H1 (cell line): Measurements from ENCODE around the gene ABCG1. TPM values are rescaled to one million over a fixed set of nuclear protein-coding genes. Genes with fewer than 3 reads are reported as not detected.
A peak's percentile ranks its signal among the peaks of the same experiment; 100 is the strongest.

Experiments
- CTCF ChIA-PET: fragments of 300-600 bp; sonication (Branson Sonifier 250); formaldehyde crosslinking; loops from one replicate; lab custom pipeline; 2021; ENCODE audit not compliant: partially characterized antibody; lab: Charles Lee
- POLR2A ChIA-PET: fragments of 300-600 bp; sonication (Branson Sonifier 250); formaldehyde crosslinking; loops from one replicate; lab custom pipeline; 2021; ENCODE audit warnings: inconsistent platforms; ENCODE audit not compliant: partially characterized antibody; lab: Charles Lee
- DNase-seq, 2 experiments: peaks; one replicate each; pipeline versions ENCODE4 v3.0.0 to v3.0.0-alpha.2; 2010 to 2022; ENCODE audit warnings: low spot score in 2 of 2, low read depth in 1 of 2, mixed read lengths in 1 of 2
- FAIRE-seq: peaks from 2 replicates; lab custom pipeline; 2011; peaks lifted over from hg19 to GRCh38; lab: Jason Lieb, UNC
- H2AFZ ChIP-seq: 2 replicates; pipeline ENCODE4 v1.8.1; 2012; ENCODE audit warnings: low read length, inconsistent platforms
- H2AK5ac ChIP-seq: 2 replicates; pipeline ENCODE4 v1.6.1; 2013; ENCODE audit warnings: low read depth, low read length
- H2BK120ac ChIP-seq: replicated peaks from 2 replicates; pipeline ENCODE3; 2013; ENCODE audit warnings: low read depth, low read length, inconsistent platforms
- H2BK12ac ChIP-seq: 2 replicates; pipeline ENCODE4 v1.6.1; 2013; ENCODE audit warnings: low read depth, low read length
- H2BK15ac ChIP-seq: 2 replicates; pipeline ENCODE4 v1.6.1; 2013; ENCODE audit warnings: low read length
- H2BK20ac ChIP-seq: 2 replicates; pipeline ENCODE4 v1.6.1; 2013; ENCODE audit warnings: low read length
- H2BK5ac ChIP-seq: 2 replicates; pipeline ENCODE4 v1.6.1; 2013; ENCODE audit warnings: low read depth, low read length
- H3K14ac ChIP-seq: 2 replicates; pipeline ENCODE4 v1.6.1; 2013; ENCODE audit warnings: inconsistent platforms; ENCODE audit not compliant: insufficient read length
- H3K18ac ChIP-seq: 2 replicates; pipeline ENCODE4 v1.6.1; 2013; ENCODE audit warnings: low read length; ENCODE audit errors: extremely low read depth
- H3K23ac ChIP-seq: 2 replicates; pipeline ENCODE4 v1.6.1; 2013; ENCODE audit warnings: inconsistent platforms; ENCODE audit not compliant: insufficient read length
- H3K23me2 ChIP-seq: 2 replicates; pipeline ENCODE4 v1.6.1; 2013; ENCODE audit warnings: low read depth, low read length
- H3K27ac ChIP-seq: 2 replicates; pipeline ENCODE4 v1.6.1; 2011; ENCODE audit warnings: low read depth, low read length, inconsistent platforms
- H3K27me3 ChIP-seq, 4 experiments: replicated peaks in 1 of 4; 1 replicate in 1 of 4; 2 replicates in 3 of 4; pipeline versions ENCODE4 v1.6.1 to v1.8.1; 2011 to 2013; ENCODE audit warnings: low read length in 3 of 4, mild to moderate bottlenecking in 3 of 4, inconsistent platforms in 2 of 4, mixed read lengths in 2 of 4, moderate library complexity in 1 of 4; ENCODE audit not compliant: control insufficient read depth in 3 of 4, insufficient read depth in 3 of 4; ENCODE audit errors: extremely low read depth in 1 of 4
- H3K36me3 ChIP-seq, 4 experiments: 2 replicates each; pipeline versions ENCODE4 v1.6.1 to v1.8.1; 2011 to 2013; ENCODE audit warnings: mild to moderate bottlenecking in 4 of 4, low read length in 3 of 4, moderate library complexity in 2 of 4, control low read depth in 1 of 4, inconsistent platforms in 1 of 4; ENCODE audit not compliant: insufficient read depth in 4 of 4, control insufficient read depth in 2 of 4
- H3K4ac ChIP-seq: replicated peaks from 2 replicates; pipeline ENCODE3; 2013; ENCODE audit warnings: low read length, low read depth, mixed read lengths, inconsistent platforms; ENCODE audit not compliant: insufficient read length
- H3K4me1 ChIP-seq, 4 experiments: replicated peaks in 1 of 4; 1 replicate in 1 of 4; 2 replicates in 3 of 4; pipeline versions ENCODE4 v1.6.1 to v1.8.1; 2011 to 2013; ENCODE audit warnings: low read length in 3 of 4, inconsistent platforms in 2 of 4, mixed read lengths in 1 of 4; ENCODE audit not compliant: insufficient read depth in 4 of 4, control insufficient read depth in 3 of 4
- H3K4me2 ChIP-seq, 2 experiments: 2 replicates each; pipeline versions ENCODE4 v1.6.1 to v1.8.1; 2011 to 2013; ENCODE audit warnings: low read depth in 2 of 2, low read length in 2 of 2, control low read depth in 1 of 2, inconsistent platforms in 1 of 2, mild to moderate bottlenecking in 1 of 2; ENCODE audit not compliant: insufficient read depth in 1 of 2
- H3K4me3 ChIP-seq, 4 experiments: fragments of 200-600, 300-600 bp in 1 of 4; sonication (generic), shearing (Covaris generic), sonication (Bioruptor Twin) in 1 of 4; 2 replicates each; pipeline versions ENCODE4 v1.5.1 to v1.8.1; 2011 to 2016; ENCODE audit warnings: low read length in 4 of 4, low read depth in 3 of 4, control low read depth in 2 of 4, inconsistent platforms in 2 of 4, mild to moderate bottlenecking in 2 of 4, mixed read lengths in 1 of 4, moderate library complexity in 1 of 4; ENCODE audit not compliant: insufficient read depth in 2 of 4; ENCODE audit errors: extremely low read depth in 1 of 4
- H3K56ac ChIP-seq: replicated peaks from 2 replicates; pipeline ENCODE3; 2013; ENCODE audit warnings: low read depth, mild to moderate bottlenecking, mixed read lengths, low read length, inconsistent platforms; ENCODE audit not compliant: insufficient read length
- H3K79me1 ChIP-seq: 2 replicates; pipeline ENCODE4 v1.6.1; 2013; ENCODE audit warnings: low read depth, low read length, control low read depth
- H3K79me2 ChIP-seq, 2 experiments: 2 replicates each; pipeline versions ENCODE4 v1.6.1 to v1.8.1; 2012 to 2013; ENCODE audit warnings: low read length in 2 of 2, mild to moderate bottlenecking in 2 of 2, inconsistent platforms in 1 of 2; ENCODE audit not compliant: insufficient read depth in 2 of 2, control insufficient read depth in 1 of 2
- H3K9ac ChIP-seq, 4 experiments: replicated peaks in 1 of 4; 1 replicate in 1 of 4; 2 replicates in 3 of 4; pipeline versions ENCODE4 v1.6.1 to v1.8.1; 2011 to 2013; ENCODE audit warnings: low read depth in 3 of 4, low read length in 3 of 4, control low read depth in 2 of 4, mild to moderate bottlenecking in 2 of 4, moderate library complexity in 2 of 4, inconsistent platforms in 1 of 4; ENCODE audit errors: extremely low read depth in 1 of 4
- H3K9me3 ChIP-seq, 2 experiments: 2 replicates each; pipeline versions ENCODE4 v1.6.1 to v1.8.1; 2012 to 2013; ENCODE audit warnings: mild to moderate bottlenecking in 2 of 2, moderate library complexity in 2 of 2, control low read depth in 1 of 2, inconsistent platforms in 1 of 2, low read depth in 1 of 2, low read length in 1 of 2, mixed read lengths in 1 of 2; ENCODE audit not compliant: insufficient read depth in 2 of 2
- H4K20me1 ChIP-seq, 2 experiments: replicated peaks in 1 of 2; 2 replicates each; pipeline versions ENCODE3 to v1.8.1; 2011 to 2013; ENCODE audit warnings: inconsistent platforms in 2 of 2, low read length in 2 of 2, mild to moderate bottlenecking in 1 of 2; ENCODE audit not compliant: insufficient read depth in 2 of 2, control insufficient read depth in 1 of 2
- H4K5ac ChIP-seq: 2 replicates; pipeline ENCODE4 v1.6.1; 2013; ENCODE audit warnings: low read length, low read depth, mixed read lengths, inconsistent platforms; ENCODE audit not compliant: insufficient read length
- H4K8ac ChIP-seq: 2 replicates; pipeline ENCODE4 v1.8.0; 2013; ENCODE audit warnings: mild to moderate bottlenecking, moderate library complexity, low read length, inconsistent platforms; ENCODE audit not compliant: insufficient read depth; ENCODE audit errors: extremely low read depth
- H4K91ac ChIP-seq: replicated peaks from 2 replicates; pipeline ENCODE3; 2013; ENCODE audit warnings: low read length, mixed read lengths, inconsistent platforms; ENCODE audit not compliant: insufficient read length
- CHD1 ChIP-seq: IDR thresholded peaks from 2 replicates; pipeline ENCODE4 v1.6.1; 2012; ENCODE audit warnings: low read depth, low read length, improper control_type of control experiment
- RXRA ChIP-seq: IDR thresholded peaks from 2 replicates; pipeline ENCODE4 v1.6.1; 2011; ENCODE audit warnings: low read depth, mild to moderate bottlenecking, low read length, moderate library complexity; ENCODE audit not compliant: insufficient read depth
- SIX5 ChIP-seq: IDR thresholded peaks from 2 replicates; pipeline ENCODE4 v1.6.1; 2011; ENCODE audit warnings: mild to moderate bottlenecking, low read depth, low read length
- TAF7 ChIP-seq: optimal IDR thresholded peaks from 2 replicates; pipeline ENCODE3; 2011; ENCODE audit warnings: low read depth, mild to moderate bottlenecking, inconsistent platforms, low read length, moderate library complexity, borderline replicate concordance
- YY1 ChIP-seq: IDR thresholded peaks from 2 replicates; pipeline ENCODE4 v1.6.1; 2011; ENCODE audit warnings: low read depth, mild to moderate bottlenecking, low read length
- WGBS, 2 experiments: shearing (Covaris generic) in 1 of 2; methylation state at CpG; one replicate each; pipeline versions ENCODE4 v1.1.6 to v1.1.7; 2013 to 2015; ENCODE audit warnings: low lambda C conversion rate in 2 of 2, mixed read lengths in 2 of 2, inconsistent platforms in 1 of 2, low coverage in 1 of 2, missing lambda C conversion rate in 1 of 2; ENCODE audit not compliant: insufficient replicate concordance in 2 of 2, insufficient coverage in 1 of 2, insufficient read length in 1 of 2; ENCODE audit errors: extremely low coverage in 1 of 2, missing lambda C conversion rate in 1 of 2; 5-methylcytosine and 5-hydroxymethylcytosine counted together
- polyA plus RNA-seq, 7 experiments: library from polyadenylated mRNA; depleted of rRNA in 3 of 7; stranded (reverse) in 5 of 7; unstranded in 2 of 7; fragments of >200 nt in 5 of 7; fragments of 200-250 nt in 2 of 7; gene quantifications; 1 replicate in 5 of 7; 2 replicates in 1 of 7; 4 replicates in 1 of 7; pipeline versions ENCODE4 v1.2.1 to v1.2.3, GENCODE V29; 2011 to 2013; ENCODE audit warnings: missing spikeins in 2 of 7, mixed read lengths in 2 of 7
- total RNA-seq: library from RNA; stranded (reverse); fragmentation: NEBNext Ultra II Directional; extraction: Animal tissue kit (Norgen Biotek cat#: 25700); gene quantifications from 2 replicates; pipeline ENCODE4 v1.2.1, GENCODE V29; 2021

ABCG1 gene
- total and polyA plus RNA-seq, 2 of the 8 experiments (the other 6 are each of a cell fraction or from before 2014, with no cell fraction given) = 2.1 to 4.0 TPM

DNA sequence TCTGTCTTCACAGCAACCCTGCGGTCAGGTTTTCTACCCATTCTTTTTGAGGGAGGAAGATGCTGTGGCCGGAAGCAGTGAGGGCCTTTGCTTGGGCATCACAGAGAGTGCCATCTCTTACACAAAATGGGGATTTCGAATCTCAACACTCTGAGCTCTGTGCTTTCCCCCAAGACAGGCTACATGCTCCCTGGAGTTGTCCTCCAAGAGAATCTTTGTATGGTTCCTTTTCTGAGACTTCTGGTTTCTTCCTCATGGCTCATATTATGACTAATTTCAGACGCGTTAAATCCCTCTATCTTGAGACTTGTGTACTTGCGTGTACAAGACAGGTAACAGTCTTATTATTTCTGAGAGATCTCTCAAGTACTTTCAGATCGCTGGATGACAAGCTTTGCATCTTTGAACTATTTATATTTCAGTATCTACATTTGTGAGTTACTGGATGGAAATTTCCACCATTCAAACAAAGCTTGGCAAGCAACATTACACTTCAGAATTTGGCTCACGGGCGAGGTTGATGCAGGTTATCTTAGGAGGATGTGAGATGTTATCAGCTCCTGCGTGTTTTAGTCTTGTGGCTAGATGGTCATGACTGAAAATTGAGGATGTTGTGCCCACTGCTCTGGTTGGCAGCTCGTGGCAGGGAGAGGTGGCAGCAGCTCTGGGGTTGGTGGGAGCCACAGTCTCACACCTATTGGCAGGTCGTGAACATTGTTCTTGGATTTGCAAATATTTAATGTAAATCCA is 19.4 kb downstream of the ABCG1 start:
- FAIRE-seq (no peak), DNase-seq (no peak)
- Histone ChIP-seq H3K9me3 (no peaks in the 10 kb centered on the region), H2BK20ac (no peak overlapping the region), H4K8ac (no peak overlapping the region), H3K23ac (no peak overlapping the region), H3K14ac (no peak overlapping the region), H3K4me2 (no peak overlapping the region), H2BK120ac (no peak overlapping the region), H3K36me3 (no peaks in the 10 kb centered on the region), H3K4me1 (peaks cover 7 to 21% (median 13%) of the 10 kb centered on the region in 4 experiments), H3K27ac (no peak overlapping the region), H3K18ac (no peak overlapping the region), H3K23me2 (peaks cover 5% of the 10 kb centered on the region; the same call in 1 of the 2 replicates), H2BK15ac (peak overlapping the region; percentile 61; the same call in 1 of the 2 replicates), H4K91ac (no peak overlapping the region), H3K79me2 (no peaks in the 10 kb centered on the region), H4K5ac (no peak overlapping the region), H3K27me3 (peaks cover 0 to 24% (median 20%) of the 10 kb centered on the region in 4 experiments; a peak in 5 of 7 replicates), H3K4me3 (no peak overlapping the region), H3K9ac (no peak overlapping the region), H2BK12ac (no peak overlapping the region), H3K56ac (no peak overlapping the region), H3K79me1 (no peaks in the 10 kb centered on the region), H2BK5ac (no peak overlapping the region), H4K20me1 (peaks cover 0 to 1% of the 10 kb centered on the region in 2 experiments), H2AK5ac (no peak overlapping the region), H3K4ac (no peak overlapping the region), H2AFZ (no peak overlapping the region)
- ChIA-PET POLR2A (interaction anchor here (0.6 to 0.7 kb wide), 2 partner anchors 9 to 50 kb away, joined by 3 read pairs; no protein-coding TSS in a partner anchor), CTCF (interaction anchor here (0.7 to 4.2 kb wide), 10 partner anchors 14 to 100 kb away, joined by 3 to 31 read pairs (median 3); no protein-coding TSS in a partner anchor)
- 85% methylated on average over 12 of the region's 12 CpGs; no CpG with 5 or more reads in 1 of the 2 experiments for WGBS, 2 experiments
- TF ChIP-seq CHD1 = no peak
- no peak for TF ChIP-seq TAF7
- TF ChIP-seq YY1 = no peak
- TF ChIP-seq SIX5 = no peak
- TF ChIP-seq RXRA = no peak
